DOHH2 (cell line): ENCODE measurements around the gene NGEF.

ENCODE experiments used
- EZH2phosphoT487 ChIP-seq: fragments of 200-600 bp; sonication (generic); IDR thresholded peaks from 2 replicates; pipeline ENCODE4 v1.6.1; 2017; ENCODE audit warnings: borderline replicate concordance, mild to moderate bottlenecking, antibody characterized with exemption, low read length, moderate library complexity, mixed read lengths
- TF ChIP-seq, protein P1 (sequence below): fragments of 200-600 bp; sonication (generic); IDR thresholded peaks from one replicate; pipeline ENCODE4 v1.5.1; 2014; ENCODE audit warnings: antibody characterized with exemption, mild to moderate bottlenecking, low read depth, low read length; ENCODE audit not compliant: poor library complexity, severe bottlenecking

DNA sequence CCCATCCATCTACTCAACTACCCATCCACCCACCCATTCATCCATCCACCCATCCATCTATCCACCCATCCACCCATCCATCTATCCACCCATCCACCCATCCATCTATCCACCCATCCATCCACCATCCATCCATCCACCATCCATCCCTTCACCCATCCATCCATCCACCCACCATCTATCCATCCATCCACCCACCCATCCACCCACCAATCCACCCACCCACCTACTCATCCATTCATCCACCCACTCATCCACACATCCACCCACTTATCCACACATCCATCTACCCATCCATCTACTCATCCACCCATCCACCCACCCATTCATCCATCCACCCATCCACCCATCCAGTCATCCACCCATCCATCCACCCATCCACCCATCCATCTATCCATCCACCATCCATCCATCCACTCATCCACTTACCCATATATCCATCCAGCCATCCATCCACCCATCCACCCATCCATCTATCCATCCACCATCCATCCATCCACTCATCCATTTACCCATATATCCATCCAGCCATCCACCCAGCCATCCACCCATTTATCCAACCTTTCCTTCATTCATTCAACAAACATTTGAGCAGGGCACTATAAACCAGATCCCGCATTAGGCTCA, 2.1 kb upstream of the NGEF start:
- TF ChIP-seq, protein P1, sequence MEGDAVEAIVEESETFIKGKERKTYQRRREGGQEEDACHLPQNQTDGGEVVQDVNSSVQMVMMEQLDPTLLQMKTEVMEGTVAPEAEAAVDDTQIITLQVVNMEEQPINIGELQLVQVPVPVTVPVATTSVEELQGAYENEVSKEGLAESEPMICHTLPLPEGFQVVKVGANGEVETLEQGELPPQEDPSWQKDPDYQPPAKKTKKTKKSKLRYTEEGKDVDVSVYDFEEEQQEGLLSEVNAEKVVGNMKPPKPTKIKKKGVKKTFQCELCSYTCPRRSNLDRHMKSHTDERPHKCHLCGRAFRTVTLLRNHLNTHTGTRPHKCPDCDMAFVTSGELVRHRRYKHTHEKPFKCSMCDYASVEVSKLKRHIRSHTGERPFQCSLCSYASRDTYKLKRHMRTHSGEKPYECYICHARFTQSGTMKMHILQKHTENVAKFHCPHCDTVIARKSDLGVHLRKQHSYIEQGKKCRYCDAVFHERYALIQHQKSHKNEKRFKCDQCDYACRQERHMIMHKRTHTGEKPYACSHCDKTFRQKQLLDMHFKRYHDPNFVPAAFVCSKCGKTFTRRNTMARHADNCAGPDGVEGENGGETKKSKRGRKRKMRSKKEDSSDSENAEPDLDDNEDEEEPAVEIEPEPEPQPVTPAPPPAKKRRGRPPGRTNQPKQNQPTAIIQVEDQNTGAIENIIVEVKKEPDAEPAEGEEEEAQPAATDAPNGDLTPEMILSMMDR = no peak
- no peak for TF ChIP-seq EZH2phosphoT487
